22Rv1 (cell line): ENCODE data around the gene SPAG7.

Experiments
- H3K27ac ChIP-seq: fragments of 450-650 bp; 2 replicates; pipeline ENCODE4 v1.5.1; 2017
- ZFX ChIP-seq: fragments of 450-650 bp; IDR thresholded peaks from 2 replicates; pipeline ENCODE4 v1.6.1; 2017; ENCODE audit warnings: antibody characterized with exemption, borderline replicate concordance
- TF ChIP-seq, protein P1 (sequence below): fragments of 450-650 bp; IDR thresholded peaks from 2 replicates; pipeline ENCODE4 v1.5.1; 2017; ENCODE audit warnings: mild to moderate bottlenecking

SPAG7 gene

DNA sequence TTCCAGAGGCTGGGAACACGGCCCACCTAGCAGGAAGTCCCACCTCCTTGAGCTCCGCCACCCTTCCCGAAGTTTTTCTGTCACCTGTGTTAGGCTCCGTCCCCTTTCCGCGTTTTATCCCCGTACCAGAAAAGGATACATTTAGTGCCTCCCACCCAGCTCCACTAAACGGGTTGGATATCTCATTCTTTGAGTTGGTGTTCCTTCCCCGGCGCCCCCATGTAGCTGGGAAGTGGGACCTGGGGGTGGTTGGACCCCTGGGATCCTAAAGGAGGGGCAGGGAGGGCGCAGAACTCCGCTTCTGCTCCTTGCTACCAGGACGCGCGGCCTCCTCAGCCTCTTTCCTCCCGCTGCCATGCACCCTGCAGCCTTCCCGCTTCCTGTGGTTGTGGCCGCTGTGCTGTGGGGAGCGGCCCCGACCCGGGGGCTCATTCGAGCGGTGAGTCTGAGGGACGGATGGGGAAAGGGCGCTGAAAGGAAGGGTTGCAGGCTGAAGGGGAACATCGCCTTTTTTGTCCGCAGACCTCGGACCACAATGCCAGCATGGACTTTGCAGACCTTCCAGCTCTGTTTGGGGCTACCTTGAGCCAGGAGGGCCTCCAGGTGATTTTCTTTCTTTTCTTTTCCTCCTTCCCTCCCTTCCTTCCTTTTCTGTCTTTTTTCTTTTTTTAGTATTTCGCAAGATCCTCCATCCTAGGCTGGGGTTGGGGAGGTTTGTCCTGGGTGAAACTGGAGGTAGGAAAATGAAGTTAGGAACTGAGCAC lies 26.9 kb downstream of the SPAG7 start:
- TF ChIP-seq, protein P1, sequence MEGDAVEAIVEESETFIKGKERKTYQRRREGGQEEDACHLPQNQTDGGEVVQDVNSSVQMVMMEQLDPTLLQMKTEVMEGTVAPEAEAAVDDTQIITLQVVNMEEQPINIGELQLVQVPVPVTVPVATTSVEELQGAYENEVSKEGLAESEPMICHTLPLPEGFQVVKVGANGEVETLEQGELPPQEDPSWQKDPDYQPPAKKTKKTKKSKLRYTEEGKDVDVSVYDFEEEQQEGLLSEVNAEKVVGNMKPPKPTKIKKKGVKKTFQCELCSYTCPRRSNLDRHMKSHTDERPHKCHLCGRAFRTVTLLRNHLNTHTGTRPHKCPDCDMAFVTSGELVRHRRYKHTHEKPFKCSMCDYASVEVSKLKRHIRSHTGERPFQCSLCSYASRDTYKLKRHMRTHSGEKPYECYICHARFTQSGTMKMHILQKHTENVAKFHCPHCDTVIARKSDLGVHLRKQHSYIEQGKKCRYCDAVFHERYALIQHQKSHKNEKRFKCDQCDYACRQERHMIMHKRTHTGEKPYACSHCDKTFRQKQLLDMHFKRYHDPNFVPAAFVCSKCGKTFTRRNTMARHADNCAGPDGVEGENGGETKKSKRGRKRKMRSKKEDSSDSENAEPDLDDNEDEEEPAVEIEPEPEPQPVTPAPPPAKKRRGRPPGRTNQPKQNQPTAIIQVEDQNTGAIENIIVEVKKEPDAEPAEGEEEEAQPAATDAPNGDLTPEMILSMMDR: no peak
- TF ChIP-seq ZFX: no peak
- peak overlapping the region; percentile 98 for H3K27ac ChIP-seq

DNA sequence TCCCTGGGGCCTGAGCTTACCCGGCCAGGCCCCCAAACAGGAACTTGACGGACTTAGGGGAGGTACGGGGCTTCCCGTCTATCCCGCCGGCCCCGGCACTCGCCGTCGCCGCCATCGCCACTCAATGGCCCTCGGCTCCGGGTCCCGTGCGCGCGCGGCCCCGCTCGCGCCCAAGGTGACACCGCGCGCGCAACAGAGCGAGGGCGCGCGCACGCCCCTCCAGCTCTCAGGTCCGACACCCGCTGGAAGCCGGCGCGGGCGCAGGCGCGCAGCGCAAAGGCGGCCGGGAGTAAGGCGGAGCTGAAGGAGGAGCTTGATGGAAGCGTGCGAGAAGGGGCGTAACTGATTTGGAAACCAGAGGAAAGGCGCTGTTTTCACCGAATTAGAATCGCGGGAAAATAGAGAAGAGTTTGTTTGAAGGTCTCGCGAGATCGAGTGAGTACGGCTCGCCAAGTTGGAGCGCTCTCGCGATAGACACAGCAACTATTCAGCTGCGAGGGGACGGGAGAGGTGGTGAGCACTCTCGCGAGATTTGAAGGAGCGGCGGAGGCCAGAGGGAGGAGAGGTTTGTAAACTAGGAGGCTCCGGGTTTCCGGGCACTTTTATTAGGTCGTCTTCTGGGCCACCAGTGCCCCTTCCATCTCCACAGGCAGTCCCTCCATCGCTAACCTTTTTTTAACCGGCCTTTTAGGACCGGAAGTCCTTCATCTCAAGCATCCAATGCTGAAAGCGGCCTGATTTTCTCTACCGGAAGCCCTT lies 27.6 kb downstream of the SPAG7 start, which contains the start of the genes RNF167 and SLC25A11:
Gene RNF167 (plus strand): TSS at position 473 of the 759 bp plus-strand sequence. CDS start 642 bp downstream, outside the sequence.
Gene SLC25A11 (minus strand): TSS at position 251 of the 759 bp plus-strand sequence. CDS start 136 bp downstream, at position 115.
- TF ChIP-seq ZFX: no peak
- TF ChIP-seq, protein P1: no peak
- H3K27ac ChIP-seq: peak within 1 kb of the TSS; percentile 98

- no peak for TF ChIP-seq ZFX
- TF ChIP-seq, protein P1: no peak
- peak overlapping the region; percentile 98 for H3K27ac ChIP-seq
These were observed 28.1 kb downstream of the SPAG7 start for GRCh38 chr17:4939546-4939795.

DNA sequence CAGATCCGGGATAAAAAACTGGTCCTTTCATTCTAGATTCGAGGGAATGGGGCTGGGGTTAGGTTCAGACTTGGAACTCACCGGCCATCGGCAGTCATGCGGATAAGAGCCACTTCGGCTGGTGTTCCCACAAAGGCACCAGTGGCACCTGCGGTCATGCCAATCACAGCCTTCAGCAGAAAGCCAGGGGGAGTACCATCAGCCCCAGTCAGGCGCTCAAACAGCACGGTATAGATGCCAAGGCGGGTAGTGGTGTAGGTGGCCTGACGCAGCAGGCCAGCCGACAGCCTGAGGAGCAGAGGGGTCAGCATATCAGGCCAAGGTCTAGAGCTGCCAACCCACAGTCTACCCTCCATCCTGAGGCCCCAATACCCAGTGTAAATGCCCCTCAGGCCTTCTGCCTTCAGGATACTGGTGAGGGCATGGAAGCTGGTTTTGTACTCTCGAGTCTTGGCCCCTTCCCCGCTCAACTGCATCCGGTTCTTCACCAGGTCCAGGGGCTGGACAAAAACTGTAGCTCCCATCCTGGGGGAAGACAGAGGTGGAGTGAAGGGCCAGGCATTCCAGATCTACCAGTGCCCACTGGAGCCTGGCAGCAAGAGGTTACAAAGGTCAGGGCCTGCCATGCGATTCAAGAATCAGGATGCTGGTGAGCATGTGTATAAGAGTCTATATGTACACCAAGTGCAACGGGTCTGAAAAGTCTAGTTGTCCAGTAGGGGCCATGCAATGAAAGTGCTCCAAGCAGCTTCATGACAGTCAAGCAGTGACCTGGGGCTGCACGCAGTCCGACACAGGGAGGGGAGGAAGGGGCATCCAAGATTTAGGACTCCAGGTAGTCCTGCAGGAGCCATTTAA lies 28.7 kb downstream of the SPAG7 start:
- TF ChIP-seq ZFX: no peak
- TF ChIP-seq, protein P1: no peak; the same call in 1 of the 2 replicates
- peak overlapping the region; percentile 98 for H3K27ac ChIP-seq

GRCh38 chr17:4938069-4938491 lies 29.5 kb downstream of the SPAG7 start:
- TF ChIP-seq ZFX: no peak
- TF ChIP-seq, protein P1: no peak
- peak overlapping the region; percentile 98; the same call in 1 of the 2 replicates for H3K27ac ChIP-seq

DNA sequence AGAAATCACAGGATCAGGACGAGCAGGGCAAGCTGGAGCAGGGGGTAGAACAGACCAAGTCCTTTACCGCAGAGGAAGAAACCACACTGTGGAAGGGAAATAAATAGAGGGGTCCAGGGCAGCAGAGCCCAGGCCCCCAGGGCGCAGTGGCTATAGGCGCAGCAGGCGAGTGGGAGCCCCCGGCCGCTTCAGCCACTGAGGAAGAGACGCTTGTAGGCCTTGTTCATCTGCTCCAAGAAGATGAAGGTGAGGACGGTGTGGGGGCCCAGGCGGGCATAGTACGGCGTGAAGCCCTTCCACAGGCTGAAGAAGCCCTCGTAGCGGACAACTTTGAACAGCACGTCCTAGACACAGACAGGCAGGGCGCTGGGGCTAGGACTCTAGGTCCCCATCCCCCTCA lies 30.1 kb downstream of the SPAG7 start:
- no peak overlapping the region for H3K27ac ChIP-seq
- TF ChIP-seq ZFX: no peak
- TF ChIP-seq, protein P1: no peak
